GM12878 (cell line): ENCODE results near the gene RPL38. TPM values are rescaled to one million over a fixed set of nuclear protein-coding genes. Genes with fewer than 3 reads are reported as not detected.

ENCODE experiments used
- ATAC-seq: fragments of 200-7000 bp; cut with Tn5 transposase; 3 replicates; pipeline ENCODE4 v1.9.1; 2020; ENCODE audit warnings: mild to moderate bottlenecking, moderate library complexity
- BruUV-seq: library from RNA; stranded (reverse); fragments of 400-500 nt; replicated peaks from 2 replicates; lab custom pipeline; 2021; lab: Mats Ljungman, UMichigan
- CTCF ChIA-PET: fragments of 300-600 bp; sonication (Branson Sonifier 250); formaldehyde crosslinking; extraction: SDS; loops from one replicate; lab custom pipeline; 2021; ENCODE audit warnings: inconsistent platforms; lab: Yijun Ruan, JAX
- POLR2A ChIA-PET: fragments of 350-600 bp; formaldehyde crosslinking; extraction: SDS; loops from one replicate; lab custom pipeline; 2021; ENCODE audit warnings: inconsistent platforms; lab: Charles Lee
- RAD21 ChIA-PET: fragments of 300-600 bp; sonication (Branson Sonifier 250); formaldehyde crosslinking; loops from one replicate; lab custom pipeline; 2023; ENCODE audit warnings: antibody characterized with exemption; ENCODE audit not compliant: unreplicated experiment; lab: Charles Lee
- SMC1A ChIA-PET: fragments of 300-600 bp; sonication (Branson Sonifier 250); formaldehyde crosslinking; loops from one replicate; lab custom pipeline; 2023; ENCODE audit not compliant: unreplicated experiment, uncharacterized antibody; lab: Charles Lee
- DNase-seq: peaks from one replicate; pipeline ENCODE4 v3.0.0-alpha.2; 2011; ENCODE audit warnings: low read depth, low spot score
- FAIRE-seq: peaks from 3 replicates; lab custom pipeline; 2011; peaks lifted over from hg19 to GRCh38; lab: Jason Lieb, UNC
- H2AFZ ChIP-seq: 2 replicates; pipeline ENCODE4 v1.6.0; 2011; ENCODE audit warnings: low read depth, low read length, control low read depth; ENCODE audit not compliant: control insufficient read depth
- H3K27ac ChIP-seq: 2 replicates; pipeline ENCODE4 v1.5.1; 2011; ENCODE audit warnings: control low read depth; ENCODE audit not compliant: control insufficient read depth, insufficient read depth
- H3K27me3 ChIP-seq, 2 experiments: replicated peaks in 1 of 2; 2 replicates each; pipeline versions ENCODE4 v1.6.0 to v1.6.1; 2011; ENCODE audit warnings: low read length in 1 of 2; ENCODE audit not compliant: control insufficient read depth in 2 of 2, insufficient read depth in 2 of 2
- H3K36me3 ChIP-seq, 2 experiments: 2 replicates each; pipeline ENCODE4 v1.5.1; 2011; ENCODE audit warnings: low read length in 1 of 2; ENCODE audit not compliant: control insufficient read depth in 2 of 2, insufficient read depth in 2 of 2
- H3K4me1 ChIP-seq: 2 replicates; pipeline ENCODE4 v1.6.1; 2011; ENCODE audit warnings: mild to moderate bottlenecking, low read length, moderate library complexity, mixed read lengths; ENCODE audit not compliant: control insufficient read depth, insufficient read depth
- H3K4me2 ChIP-seq: 2 replicates; pipeline ENCODE4 v1.6.0; 2011; ENCODE audit warnings: control low read depth; ENCODE audit not compliant: control insufficient read depth, insufficient read depth
- H3K4me3 ChIP-seq: fragments of 200-600 bp; sonication (generic); 2 replicates; pipeline ENCODE4 v1.5.1; 2016
- H3K79me2 ChIP-seq: 2 replicates; pipeline ENCODE4 v1.6.0; 2011; ENCODE audit warnings: low read length; ENCODE audit not compliant: control insufficient read depth, insufficient read depth
- H3K9ac ChIP-seq: 2 replicates; pipeline ENCODE4 v1.8.0; 2011; ENCODE audit warnings: low read length, control low read depth, mixed read lengths; ENCODE audit not compliant: control insufficient read depth, insufficient read depth
- H3K9me3 ChIP-seq: replicated peaks from 3 replicates; pipeline ENCODE4 v1.5.1; 2011; ENCODE audit warnings: mild to moderate bottlenecking, low read length; ENCODE audit not compliant: control insufficient read depth, insufficient read depth
- H4K20me1 ChIP-seq: 2 replicates; pipeline ENCODE4 v1.6.0; 2011; ENCODE audit not compliant: control insufficient read depth, insufficient read depth
- CHD4 ChIP-seq: fragments of 200-600 bp; sonication (generic); IDR thresholded peaks from 2 replicates; pipeline ENCODE4 v1.6.1; 2016; ENCODE audit warnings: mild to moderate bottlenecking
- CTCF ChIP-seq, 3 experiments: IDR thresholded peaks in 2 of 3; conservative IDR thresholded peaks in 1 of 3; 2 replicates each; pipeline ENCODE4 v1.5.1; 2011; ENCODE audit warnings: low read depth in 3 of 3, low read length in 3 of 3, mild to moderate bottlenecking in 3 of 3, control low read depth in 2 of 3, moderate library complexity in 2 of 3, inconsistent platforms in 1 of 3, mixed read lengths in 1 of 3; ENCODE audit not compliant: control insufficient read depth in 2 of 3, insufficient read depth in 1 of 3; ENCODE audit errors: extremely low read depth in 1 of 3
- EGR1 ChIP-seq, 2 experiments: IDR thresholded peaks; 1 replicate in 1 of 2; 2 replicates in 1 of 2; pipeline ENCODE4 v1.6.1; 2011 to 2012; ENCODE audit warnings: low read depth in 2 of 2, low read length in 2 of 2, borderline replicate concordance in 1 of 2, mild to moderate bottlenecking in 1 of 2, moderate library complexity in 1 of 2
- HCFC1 ChIP-seq: fragments of 150-350 bp; IDR thresholded peaks from 2 replicates; pipeline ENCODE4 v1.6.1; 2014; ENCODE audit warnings: low read length
- IKZF1 ChIP-seq: fragments of 450-650 bp; conservative IDR thresholded peaks from 2 replicates; pipeline ENCODE4 v1.6.1; 2017; ENCODE audit warnings: antibody characterized with exemption, mild to moderate bottlenecking
- KLF5 ChIP-seq: fragments of 450-650 bp; IDR thresholded peaks from 2 replicates; pipeline ENCODE4 v1.6.1; 2014; ENCODE audit warnings: mild to moderate bottlenecking; ENCODE audit not compliant: partially characterized antibody
- MEF2A ChIP-seq: IDR thresholded peaks from 2 replicates; pipeline ENCODE4 v1.6.1; 2011; ENCODE audit warnings: low read depth, mild to moderate bottlenecking, low read length, moderate library complexity; ENCODE audit not compliant: insufficient read depth
- PAX5 ChIP-seq: IDR thresholded peaks from 2 replicates; pipeline ENCODE4 v1.6.1; 2011; ENCODE audit warnings: low read depth, low read length, borderline replicate concordance
- RAD51 ChIP-seq: fragments of 450-650 bp; IDR thresholded peaks from 2 replicates; pipeline ENCODE4 v1.6.1; 2016; ENCODE audit warnings: moderate library complexity, mild to moderate bottlenecking, inconsistent platforms
- SIN3A ChIP-seq: IDR thresholded peaks from 2 replicates; pipeline ENCODE4 v1.6.1; 2012; ENCODE audit warnings: low read depth, low read length, improper control_type of control experiment
- SP1 ChIP-seq: IDR thresholded peaks from one replicate; pipeline ENCODE4 v1.6.1; 2011; ENCODE audit warnings: low read depth, low read length
- ZBED1 ChIP-seq: IDR thresholded peaks from 2 replicates; pipeline ENCODE4 v1.6.1; 2016; ENCODE audit warnings: borderline replicate concordance
- ZNF384 ChIP-seq: IDR thresholded peaks from 2 replicates; pipeline ENCODE4 v1.6.1; 2012; ENCODE audit warnings: low read depth, mild to moderate bottlenecking, low read length, improper control_type of control experiment, borderline replicate concordance
- WGBS: methylation state at CpG from one replicate; pipeline ENCODE4 v1.1.6; 2016; ENCODE audit warnings: low lambda C conversion rate; ENCODE audit not compliant: insufficient replicate concordance, insufficient coverage; ENCODE audit errors: missing lambda C conversion rate; 5-methylcytosine and 5-hydroxymethylcytosine counted together
- in situ Hi-C: fragments of 300-500 bp; cut with MboI; formaldehyde crosslinking; loops from 9 replicates; pipeline ENCODE4 v1.14.3; 2018; ENCODE audit warnings: mixed read lengths
- intact Hi-C: fragments of 100-400 bp; cut with micrococcal nuclease; formaldehyde crosslinking; loops from one replicate; pipeline ENCODE4 v1.14.2; 2022; ENCODE audit not compliant: unreplicated experiment
- polyA plus RNA-seq, 11 experiments: library from polyadenylated mRNA; depleted of rRNA in 4 of 11; unstranded in 6 of 11; stranded (reverse) in 5 of 11; fragments of >200 nt; fragmentation: Nextera tagmentation in 4 of 11; fragmentation: Illumina TruSeq in 1 of 11; extraction: Ambion mirVana in 4 of 11; extraction: Trizol in 1 of 11; gene quantifications; 1 replicate in 1 of 11; 2 replicates in 10 of 11; pipeline versions ENCODE4 v1.2.1 to v1.2.3, GENCODE V29; 2011 to 2016; ENCODE audit warnings: inconsistent platforms in 2 of 11, missing spikeins in 2 of 11, low read depth in 1 of 11
- total RNA-seq, 4 experiments: library from RNA; depleted of rRNA in 3 of 4; stranded (reverse); fragments of >200 nt in 3 of 4; fragmentation: Illumina TruSeq in 1 of 4; extraction: Trizol in 1 of 4; gene quantifications; 2 replicates each; pipeline versions ENCODE4 v1.2.1 to v1.2.3, GENCODE V29; 2013 to 2021
- TF ChIP-seq, protein P1 (sequence below): IDR thresholded peaks from 2 replicates; pipeline ENCODE4 v1.6.1; 2012; ENCODE audit warnings: improper control_type of control experiment, low read depth, low read length; ENCODE audit not compliant: insufficient replicate concordance
- TF ChIP-seq, protein P2 (sequence below): IDR thresholded peaks from 2 replicates; pipeline ENCODE4 v1.6.1; 2011; ENCODE audit warnings: borderline replicate concordance, low read depth, mild to moderate bottlenecking, moderate library complexity, low read length; ENCODE audit not compliant: insufficient read depth, poor library complexity, severe bottlenecking

Gene RPL38
- total and polyA plus RNA-seq, 10 of the 15 experiments (the other 5 are each of a cell fraction or from before 2014, with no cell fraction given): 1,318 to 4,938 (median 2,673) TPM

DNA sequence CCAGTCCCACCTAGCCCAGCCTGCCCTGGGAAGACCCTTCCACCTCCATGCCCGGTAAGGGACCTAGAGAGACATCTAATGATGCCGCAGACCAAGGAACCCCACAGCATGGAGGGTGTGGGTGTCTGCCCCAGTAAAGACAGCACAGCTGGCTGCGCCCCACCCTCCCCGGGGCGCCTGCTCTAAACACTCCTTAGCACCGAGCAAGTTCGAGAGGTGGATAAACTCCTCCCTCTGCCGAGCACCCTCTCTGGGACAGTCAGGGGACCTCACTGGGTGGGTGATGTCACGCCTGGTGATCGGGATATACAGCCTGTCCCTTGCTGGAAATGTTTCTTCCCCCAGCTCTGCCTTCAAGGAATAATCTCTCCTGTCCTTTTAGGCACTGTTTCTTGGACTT, 53.8 kb downstream of the RPL38 start:
- Histone ChIP-seq H3K4me3 (no peak overlapping the region), H3K27ac (no peak overlapping the region), H3K79me2 (no peaks in the 10 kb centered on the region), H2AFZ (no peak overlapping the region), H3K9ac (no peak overlapping the region), H3K4me2 (no peak overlapping the region), H3K4me1 (no peaks in the 10 kb centered on the region), H3K27me3 (no peaks in the 10 kb centered on the region), H3K9me3 (no peaks in the 10 kb centered on the region), H3K36me3 (peaks cover 0 to 5% of the 10 kb centered on the region in 2 experiments; a peak in 1 of 4 replicates), H4K20me1 (no peaks in the 10 kb centered on the region)
- FAIRE-seq (no peak), ATAC-seq (no peak), DNase-seq (no peak)
- WGBS: 79% methylated on average over 10 of the region's 10 CpGs
- ChIA-PET POLR2A (no interaction called here), CTCF (no interaction called here), RAD21 (no interaction called here), SMC1A (no interaction called here)
- no TSS peak for BruUV-seq
- intact Hi-C loops (no loop called here), in situ Hi-C loops (no loop called here)
- TF ChIP-seq IKZF1 (no peak), PAX5 (no peak), MEF2A (no peak), KLF5 (no peak), SIN3A (no peak), RAD51 (no peak), CTCF (IDR thresholded peaks at IDR 0.05 in 2 of 3, conservative IDR thresholded peaks at IDR 0.05 in 1 of 3; ENCODE audit: control insufficient read depth in 2 of 3, extremely low read depth in 1 of 3, insufficient read depth in 1 of 3, low read depth in 3 of 3, low read length in 3 of 3) (no peak), EGR1 (IDR thresholded peaks at IDR 0.05; ENCODE audit: borderline replicate concordance in 1 of 2, low read depth in 2 of 2, low read length in 2 of 2) (no peak), ZBED1 (no peak), SP1 (no peak), HCFC1 (no peak), CHD4 (no peak), ZNF384 (no peak)
- TF ChIP-seq, protein P1, sequence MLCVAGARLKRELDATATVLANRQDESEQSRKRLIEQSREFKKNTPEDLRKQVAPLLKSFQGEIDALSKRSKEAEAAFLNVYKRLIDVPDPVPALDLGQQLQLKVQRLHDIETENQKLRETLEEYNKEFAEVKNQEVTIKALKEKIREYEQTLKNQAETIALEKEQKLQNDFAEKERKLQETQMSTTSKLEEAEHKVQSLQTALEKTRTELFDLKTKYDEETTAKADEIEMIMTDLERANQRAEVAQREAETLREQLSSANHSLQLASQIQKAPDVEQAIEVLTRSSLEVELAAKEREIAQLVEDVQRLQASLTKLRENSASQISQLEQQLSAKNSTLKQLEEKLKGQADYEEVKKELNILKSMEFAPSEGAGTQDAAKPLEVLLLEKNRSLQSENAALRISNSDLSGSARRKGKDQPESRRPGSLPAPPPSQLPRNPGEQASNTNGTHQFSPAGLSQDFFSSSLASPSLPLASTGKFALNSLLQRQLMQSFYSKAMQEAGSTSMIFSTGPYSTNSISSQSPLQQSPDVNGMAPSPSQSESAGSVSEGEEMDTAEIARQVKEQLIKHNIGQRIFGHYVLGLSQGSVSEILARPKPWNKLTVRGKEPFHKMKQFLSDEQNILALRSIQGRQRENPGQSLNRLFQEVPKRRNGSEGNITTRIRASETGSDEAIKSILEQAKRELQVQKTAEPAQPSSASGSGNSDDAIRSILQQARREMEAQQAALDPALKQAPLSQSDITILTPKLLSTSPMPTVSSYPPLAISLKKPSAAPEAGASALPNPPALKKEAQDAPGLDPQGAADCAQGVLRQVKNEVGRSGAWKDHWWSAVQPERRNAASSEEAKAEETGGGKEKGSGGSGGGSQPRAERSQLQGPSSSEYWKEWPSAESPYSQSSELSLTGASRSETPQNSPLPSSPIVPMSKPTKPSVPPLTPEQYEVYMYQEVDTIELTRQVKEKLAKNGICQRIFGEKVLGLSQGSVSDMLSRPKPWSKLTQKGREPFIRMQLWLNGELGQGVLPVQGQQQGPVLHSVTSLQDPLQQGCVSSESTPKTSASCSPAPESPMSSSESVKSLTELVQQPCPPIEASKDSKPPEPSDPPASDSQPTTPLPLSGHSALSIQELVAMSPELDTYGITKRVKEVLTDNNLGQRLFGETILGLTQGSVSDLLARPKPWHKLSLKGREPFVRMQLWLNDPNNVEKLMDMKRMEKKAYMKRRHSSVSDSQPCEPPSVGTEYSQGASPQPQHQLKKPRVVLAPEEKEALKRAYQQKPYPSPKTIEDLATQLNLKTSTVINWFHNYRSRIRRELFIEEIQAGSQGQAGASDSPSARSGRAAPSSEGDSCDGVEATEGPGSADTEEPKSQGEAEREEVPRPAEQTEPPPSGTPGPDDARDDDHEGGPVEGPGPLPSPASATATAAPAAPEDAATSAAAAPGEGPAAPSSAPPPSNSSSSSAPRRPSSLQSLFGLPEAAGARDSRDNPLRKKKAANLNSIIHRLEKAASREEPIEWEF: no peak
- TF ChIP-seq, protein P2, sequence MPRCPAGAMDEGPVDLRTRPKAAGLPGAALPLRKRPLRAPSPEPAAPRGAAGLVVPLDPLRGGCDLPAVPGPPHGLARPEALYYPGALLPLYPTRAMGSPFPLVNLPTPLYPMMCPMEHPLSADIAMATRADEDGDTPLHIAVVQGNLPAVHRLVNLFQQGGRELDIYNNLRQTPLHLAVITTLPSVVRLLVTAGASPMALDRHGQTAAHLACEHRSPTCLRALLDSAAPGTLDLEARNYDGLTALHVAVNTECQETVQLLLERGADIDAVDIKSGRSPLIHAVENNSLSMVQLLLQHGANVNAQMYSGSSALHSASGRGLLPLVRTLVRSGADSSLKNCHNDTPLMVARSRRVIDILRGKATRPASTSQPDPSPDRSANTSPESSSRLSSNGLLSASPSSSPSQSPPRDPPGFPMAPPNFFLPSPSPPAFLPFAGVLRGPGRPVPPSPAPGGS: no peak
